ENCODE results near the gene ERC1.

The ERC1 gene

DNA sequence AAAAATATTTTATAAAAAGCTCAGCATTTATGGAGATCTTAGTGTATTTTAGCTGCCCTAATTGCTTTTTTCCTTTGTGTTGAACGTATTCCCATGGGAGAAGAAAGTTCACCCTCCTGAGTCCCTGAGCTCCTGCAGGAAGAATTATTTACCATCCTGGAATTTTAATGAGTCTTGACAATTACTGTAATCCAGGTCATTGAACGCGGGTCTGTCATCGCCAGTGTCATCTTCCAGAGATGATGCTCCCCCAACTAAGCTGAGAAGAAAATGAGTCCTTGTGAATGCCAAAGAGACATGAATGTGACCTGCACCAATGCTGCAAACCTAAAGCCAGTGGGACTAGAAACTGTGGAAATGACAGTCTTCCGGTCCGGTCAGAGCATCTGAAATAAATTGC is 473.9 kb downstream of the ERC1 start:
- no peak for DNase-seq

GRCh38 chr12:1465990-1466389 is 475.0 kb downstream of the ERC1 start:
- DNase-seq = no peak

- no peak for DNase-seq
Observed at GRCh38 chr12:1466481-1467154, 475.6 kb downstream of the ERC1 start.

- DNase-seq = no peak
Observed at GRCh38 chr12:1467710-1468109, 476.7 kb downstream of the ERC1 start.

DNA sequence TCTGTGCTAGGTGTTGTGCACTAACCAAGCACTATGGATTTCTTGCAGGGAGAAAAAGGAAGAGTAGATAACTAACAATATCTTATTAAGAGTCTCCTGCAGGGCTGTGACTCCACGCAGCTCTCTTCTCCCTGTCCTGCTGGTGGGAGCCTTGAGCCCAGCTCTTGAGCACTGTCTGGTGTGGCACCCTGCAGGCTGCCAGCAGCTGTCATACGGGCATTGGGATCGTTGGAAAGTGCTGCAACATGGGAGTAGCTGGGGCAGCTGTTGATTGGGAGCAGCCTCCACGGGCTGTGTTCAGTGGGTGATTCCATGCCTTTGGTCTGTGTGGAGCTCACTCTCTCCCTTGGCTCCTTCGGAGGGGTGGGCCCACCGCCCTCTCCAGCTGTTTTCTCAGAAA is 478.0 kb downstream of the ERC1 start:
- no peak for DNase-seq

GRCh38 chr12:1470051-1470450 is 479.0 kb downstream of the ERC1 start:
- DNase-seq = no peak

- DNase-seq = no peak
Observed at GRCh38 chr12:1471224-1471623, 480.2 kb downstream of the ERC1 start.

GRCh38 chr12:1473418-1473817 is 482.4 kb downstream of the ERC1 start:
- DNase-seq = no peak

DNA sequence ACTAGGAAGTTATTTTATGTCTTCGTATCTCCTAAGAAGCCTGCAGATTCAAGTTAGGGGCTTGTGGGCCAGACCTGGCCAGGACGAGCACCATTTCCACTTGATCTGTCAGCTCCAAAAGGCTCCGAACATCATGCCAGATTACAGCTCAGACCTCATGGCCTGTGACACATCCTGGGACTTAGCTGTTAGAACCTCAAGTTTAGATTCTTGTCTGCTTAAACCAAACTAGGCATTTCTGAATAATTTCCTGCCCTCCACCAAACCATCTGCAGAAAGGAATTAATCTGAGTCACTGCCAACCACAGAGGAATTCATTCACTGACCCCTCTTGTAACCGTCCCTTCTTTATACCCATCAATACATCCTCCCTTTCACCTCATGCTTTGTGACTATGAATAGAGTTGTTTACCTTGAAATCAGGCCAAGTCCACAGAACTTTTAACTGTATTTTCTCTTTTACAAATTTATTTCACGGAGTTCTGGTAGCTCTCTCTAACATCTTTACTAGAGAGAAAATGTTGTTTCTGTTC is 483.1 kb downstream of the ERC1 start:
- DNase-seq = no peak

GRCh38 chr12:1474574-1475153 is 483.6 kb downstream of the ERC1 start:
- DNase-seq = no peak

GRCh38 chr12:1479645-1480044 is 488.6 kb downstream of the ERC1 start:
- no peak for DNase-seq

DNA sequence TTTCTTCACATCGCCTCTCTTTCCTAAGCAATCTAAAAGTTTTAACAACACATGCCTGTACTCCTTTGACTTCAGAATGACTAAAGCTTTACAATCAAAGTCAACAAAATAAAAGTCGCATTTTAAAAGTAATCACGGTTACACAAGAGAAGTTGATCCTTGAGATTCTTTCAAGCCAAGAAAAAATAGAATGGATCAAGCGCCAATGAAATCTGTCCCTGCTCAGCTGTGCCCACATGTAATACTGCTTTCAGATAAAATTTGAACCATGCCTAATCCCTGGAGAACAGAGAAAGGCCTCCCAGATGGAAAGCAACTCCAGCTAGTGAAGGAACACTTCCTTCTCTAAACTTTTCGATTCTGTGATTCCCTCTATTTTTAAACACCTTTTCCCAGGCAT is 490.3 kb downstream of the ERC1 start:
- no peak for DNase-seq

- DNase-seq = no peak
Observed at GRCh38 chr12:1481906-1482305, 490.9 kb downstream of the ERC1 start.

GRCh38 chr12:1488908-1489381 is 497.9 kb downstream of the ERC1 start:
- DNase-seq = no peak

- peak in 1 of 2 experiments; percentile 15 for DNase-seq
Observed at GRCh38 chr12:1491983-1492697, 501.1 kb downstream of the ERC1 start.

DNA sequence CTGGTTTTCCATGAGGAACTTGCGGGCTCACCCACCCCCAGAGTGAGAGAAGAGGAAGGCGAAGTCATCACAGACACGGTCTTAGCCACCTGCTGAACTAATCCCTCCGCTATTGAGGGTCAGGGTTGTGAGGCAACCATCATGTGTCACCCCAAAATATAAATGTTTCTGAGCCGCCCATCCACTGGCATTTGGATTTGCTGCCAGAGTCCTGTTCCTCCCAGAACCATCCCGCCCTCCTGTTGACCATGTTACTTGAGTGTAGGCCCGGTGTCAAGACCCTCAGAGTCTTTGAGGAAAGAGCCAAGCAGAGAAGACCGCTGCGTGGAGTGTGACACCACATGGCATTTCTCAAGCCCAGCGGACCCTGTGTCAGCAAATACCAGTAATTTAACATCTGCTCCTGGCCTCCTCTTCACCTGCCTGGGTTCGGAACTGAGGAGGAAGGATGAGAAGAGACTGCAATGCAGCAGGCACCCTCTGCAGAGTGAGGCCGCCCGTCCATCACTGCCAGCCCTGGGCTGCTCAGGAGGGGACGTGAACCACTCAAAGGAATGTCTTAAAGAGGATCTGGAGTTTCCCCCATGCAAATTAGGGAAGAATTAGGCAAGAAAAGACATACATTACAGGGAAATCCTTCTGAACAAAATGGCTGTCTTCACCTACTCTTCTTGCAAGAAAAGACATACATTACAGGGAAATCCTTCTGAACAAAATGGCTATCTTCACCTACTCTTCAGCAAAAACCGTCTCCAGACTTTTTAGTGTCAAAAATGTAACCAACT is 502.9 kb downstream of the ERC1 start:
- no peak for DNase-seq

- no peak for DNase-seq
Observed at GRCh38 chr12:1494856-1495255, 503.8 kb downstream of the ERC1 start.

DNA sequence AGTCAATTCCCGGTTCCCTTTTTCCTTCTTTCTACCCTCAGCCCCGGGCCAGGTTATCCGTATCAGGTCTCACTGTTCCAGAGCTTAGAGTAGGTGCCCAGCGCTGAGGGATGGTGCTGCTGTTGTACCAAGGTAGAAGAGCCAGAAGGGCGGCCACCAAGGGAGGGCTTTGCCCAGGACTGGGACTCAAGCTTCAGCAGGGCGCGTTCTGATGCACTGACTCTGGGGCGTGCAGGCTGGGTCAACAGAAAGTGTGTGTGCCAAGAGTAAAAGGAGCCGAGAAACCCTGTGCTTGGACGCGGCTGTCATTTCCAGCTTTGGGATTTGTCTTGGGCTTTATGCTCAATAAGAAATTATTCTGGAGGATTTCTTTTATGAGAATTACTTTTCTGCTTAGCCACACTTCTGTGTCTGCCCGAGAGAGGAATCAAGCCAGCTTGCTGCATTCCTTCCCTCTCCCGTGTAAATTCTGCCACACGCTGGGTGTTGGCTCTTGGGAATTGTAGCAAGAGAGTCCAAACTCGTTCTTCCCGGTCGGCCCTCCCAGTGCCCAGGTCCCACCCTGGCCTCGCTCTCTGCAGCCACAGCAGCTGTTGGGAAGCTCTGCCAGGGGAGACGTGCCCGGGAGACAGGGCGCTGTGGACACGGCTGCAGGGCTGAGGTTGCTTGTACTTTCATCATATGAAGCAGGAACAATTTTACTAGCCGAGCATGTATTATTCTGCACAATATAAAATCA is 505.3 kb downstream of the ERC1 start:
- DNase-seq = no peak

DNA sequence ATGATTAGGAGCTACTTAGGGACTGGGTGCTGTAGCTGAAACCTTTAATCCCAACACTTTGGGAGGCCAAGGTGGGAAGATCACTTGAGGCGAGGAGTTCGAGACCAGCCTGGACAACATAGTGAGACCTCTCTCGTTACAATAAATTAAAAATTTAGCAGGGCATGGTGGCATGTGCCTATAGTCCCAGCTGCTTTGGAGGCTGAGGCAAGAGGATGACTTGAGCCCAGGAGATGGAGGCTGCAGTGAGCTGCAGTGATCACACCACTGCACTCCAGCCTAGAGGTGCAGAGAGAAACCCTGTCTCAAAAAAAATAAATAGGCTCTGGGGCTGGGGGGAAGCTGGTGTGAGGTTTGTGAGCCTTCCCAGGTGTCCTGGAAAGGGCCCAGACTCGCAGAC is 506.1 kb downstream of the ERC1 start:
- DNase-seq = no peak

GRCh38 chr12:1498199-1498740 is 507.2 kb downstream of the ERC1 start:
- no peak for DNase-seq

DNA sequence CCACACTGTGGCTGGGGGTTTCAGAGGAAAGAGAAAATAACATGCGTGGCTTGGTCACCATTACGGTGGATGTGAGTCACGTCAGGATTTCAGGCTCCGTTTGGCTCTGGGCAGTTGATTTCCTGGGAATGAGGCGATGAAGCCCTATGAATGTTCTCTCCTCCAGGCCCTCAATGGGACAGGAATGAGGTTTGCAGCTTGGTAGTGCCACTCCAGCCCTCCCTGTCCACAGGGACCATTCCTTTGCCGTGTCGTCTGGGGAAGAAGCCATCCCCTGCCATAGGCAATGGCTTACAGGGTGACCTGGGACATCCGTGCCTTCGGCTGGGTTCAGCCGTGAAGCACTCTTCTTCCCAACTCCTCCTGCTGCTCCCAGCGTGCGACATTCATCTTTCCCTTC is 508.3 kb downstream of the ERC1 start:
- DNase-seq = no peak
